GM18519 (cell line): ENCODE measurements around the gene EDN1.
"Not testable (repeated sequence)": the region's sequence is repeated elsewhere in the genome, so short reads cannot be mapped to it uniquely, and the experiment has no call there.

Source experiments
- ATAC-seq: cut with Tn5 transposase; IDR thresholded peaks from one replicate; pipeline ENCODE4 v1.9.1; 2021; ENCODE audit warnings: mild to moderate bottlenecking, moderate library complexity; ENCODE audit not compliant: unreplicated experiment, low FRiP score

Gene EDN1

GRCh38 chr6:12318749-12319148, 28.6 kb downstream of the EDN1 start:
- ATAC-seq: no peak

GRCh38 chr6:12320074-12320473, 29.9 kb downstream of the EDN1 start:
- not testable (repeated sequence) for ATAC-seq

GRCh38 chr6:12324099-12324498, 33.9 kb downstream of the EDN1 start:
- no peak for ATAC-seq

GRCh38 chr6:12324748-12325147, 34.6 kb downstream of the EDN1 start:
- ATAC-seq: no peak

GRCh38 chr6:12325872-12326271, 35.7 kb downstream of the EDN1 start:
- ATAC-seq: no peak

GRCh38 chr6:12327391-12327790, 37.2 kb downstream of the EDN1 start:
- ATAC-seq: no peak

- no peak for ATAC-seq
Observed at GRCh38 chr6:12327988-12328387, 37.8 kb downstream of the EDN1 start.

- no peak for ATAC-seq
Observed at GRCh38 chr6:12328701-12329100, 38.5 kb downstream of the EDN1 start.

- no peak for ATAC-seq
Observed at GRCh38 chr6:12331474-12331873, 41.3 kb downstream of the EDN1 start.

GRCh38 chr6:12331951-12332749, 42.0 kb downstream of the EDN1 start:
- ATAC-seq: no peak

GRCh38 chr6:12332750-12333079, 42.6 kb downstream of the EDN1 start:
- ATAC-seq: not testable (repeated sequence)

GRCh38 chr6:12333128-12333527, 43.0 kb downstream of the EDN1 start:
- ATAC-seq: no peak

GRCh38 chr6:12334526-12335130, 44.5 kb downstream of the EDN1 start:
- ATAC-seq: no peak

GRCh38 chr6:12335131-12335527, 45.0 kb downstream of the EDN1 start:
- no peak for ATAC-seq

- no peak for ATAC-seq
Observed at GRCh38 chr6:12335717-12336116, 45.6 kb downstream of the EDN1 start.

GRCh38 chr6:12336121-12336971, 46.2 kb downstream of the EDN1 start:
- no peak for ATAC-seq

- no peak for ATAC-seq
Observed at GRCh38 chr6:12339022-12339421, 48.9 kb downstream of the EDN1 start.

GRCh38 chr6:12339808-12340487, 49.8 kb downstream of the EDN1 start:
- ATAC-seq: no peak

- ATAC-seq: no peak
Observed at GRCh38 chr6:12340488-12340818, 50.3 kb downstream of the EDN1 start.

- no peak for ATAC-seq
Observed at GRCh38 chr6:12342664-12343063, 52.5 kb downstream of the EDN1 start.

- ATAC-seq: no peak
Observed at GRCh38 chr6:12343122-12343439, 52.9 kb downstream of the EDN1 start.
